B cell (primary cell): Measurements from ENCODE around the gene MSL3. TPM values are rescaled to one million over a fixed set of nuclear protein-coding genes. Genes with fewer than 3 reads are reported as not detected.

Experiments
- ATAC-seq: fragments of 200-7000 bp; cut with Tn5 transposase; one replicate; pipeline ENCODE4 v1.10.0; 2021; ENCODE audit warnings: low read depth, mild to moderate bottlenecking, moderate number of reproducible peaks, moderate library complexity
- CTCF ChIA-PET: fragments of 350-600 bp; sonication (Branson Sonifier 250); formaldehyde crosslinking; loops from one replicate; lab custom pipeline; 2021; ENCODE audit warnings: antibody characterized with exemption, inconsistent platforms; lab: Charles Lee
- POLR2A ChIA-PET: fragments of 350-600 bp; sonication (Branson Sonifier 250); formaldehyde crosslinking; loops from one replicate; lab custom pipeline; 2021; ENCODE audit warnings: antibody characterized with exemption; lab: Charles Lee
- DNase-seq: peaks from one replicate; pipeline ENCODE4 v3.0.0; 2013
- H2AFZ ChIP-seq: 2 replicates; pipeline ENCODE4 v1.6.1; 2012; ENCODE audit warnings: mild to moderate bottlenecking, low read depth, low read length; ENCODE audit not compliant: insufficient read depth, poor library complexity, severe bottlenecking
- H3K27ac ChIP-seq, 2 donors: 1 replicate in 1 of 2; 2 replicates in 1 of 2; pipeline ENCODE4 v1.5.1; 2012 to 2013; ENCODE audit warnings: low read length in 2 of 2, mild to moderate bottlenecking in 2 of 2, moderate library complexity in 1 of 2
- H3K27me3 ChIP-seq, 4 experiments: fragments of 200-600 bp in 1 of 4; sonication (generic) in 1 of 4; replicated peaks in 1 of 4; 1 replicate in 2 of 4; 2 replicates in 2 of 4; pipeline versions ENCODE4 v1.6.1 to v1.7.0; 2013 to 2016; ENCODE audit warnings: low read length in 3 of 4, mild to moderate bottlenecking in 2 of 4, mixed read lengths in 1 of 4, moderate library complexity in 1 of 4; ENCODE audit not compliant: insufficient read depth in 4 of 4, control insufficient read depth in 3 of 4; ENCODE audit errors: control extremely low read depth in 1 of 4
- H3K36me3 ChIP-seq, 2 experiments: replicated peaks in 1 of 2; 1 replicate in 1 of 2; 2 replicates in 1 of 2; pipeline versions ENCODE4 v1.6.1 to v1.7.1; 2013; ENCODE audit warnings: low read length in 1 of 2; ENCODE audit not compliant: insufficient read depth in 2 of 2, control insufficient read depth in 1 of 2; ENCODE audit errors: control extremely low read depth in 1 of 2, extremely low read depth in 1 of 2
- H3K4me1 ChIP-seq, 2 donors: fragments of 200-600 bp in 1 of 2; sonication (generic) in 1 of 2; 1 replicate in 1 of 2; 2 replicates in 1 of 2; pipeline versions ENCODE4 v1.5.1 to v1.6.1; 2013 to 2017; ENCODE audit warnings: low read length in 2 of 2; ENCODE audit not compliant: control insufficient read depth in 2 of 2, insufficient read depth in 2 of 2
- H3K4me2 ChIP-seq: replicated peaks from 2 replicates; pipeline ENCODE3; 2012; ENCODE audit warnings: mild to moderate bottlenecking, low read depth, low read length; ENCODE audit not compliant: poor library complexity, severe bottlenecking
- H3K4me3 ChIP-seq, 5 experiments: fragments of 200-600 bp in 1 of 5; sonication (generic) in 1 of 5; 1 replicate in 3 of 5; 2 replicates in 2 of 5; pipeline versions ENCODE4 v1.5.1 to v1.7.0; 2011 to 2016; ENCODE audit warnings: low read length in 4 of 5, mild to moderate bottlenecking in 4 of 5, low read depth in 2 of 5, control low read depth in 1 of 5, moderate library complexity in 1 of 5; ENCODE audit not compliant: insufficient read depth in 1 of 5; ENCODE audit errors: control extremely low read depth in 1 of 5, extremely low read depth in 1 of 5
- H3K79me2 ChIP-seq: fragments of 200-600 bp; sonication (generic); one replicate; pipeline ENCODE4 v1.6.0; 2016; ENCODE audit warnings: low read length; ENCODE audit not compliant: control insufficient read depth, insufficient read depth
- H3K9ac ChIP-seq: fragments of 200-600 bp; sonication (generic); 2 replicates; pipeline ENCODE4 v1.6.1; 2017; ENCODE audit warnings: mild to moderate bottlenecking, low read length, moderate library complexity
- H3K9me3 ChIP-seq, 3 donors: one replicate each; pipeline versions ENCODE4 v1.6.1 to v1.7.1; 2013; ENCODE audit warnings: low read length in 2 of 3; ENCODE audit not compliant: control insufficient read depth in 2 of 3, insufficient read depth in 1 of 3; ENCODE audit errors: control extremely low read depth in 1 of 3
- H4K20me1 ChIP-seq: 2 replicates; pipeline ENCODE4 v1.6.0; 2012; ENCODE audit warnings: mild to moderate bottlenecking, low read length; ENCODE audit not compliant: insufficient read depth, control insufficient read depth, poor library complexity, severe bottlenecking
- H3K27ac Mint-ChIP-seq: one replicate; pipeline ENCODE4 v1.8.0; 2021; ENCODE audit warnings: mixed read lengths
- H3K27me3 Mint-ChIP-seq: one replicate; pipeline ENCODE4 v1.8.0; 2021; ENCODE audit warnings: mixed read lengths
- H3K4me1 Mint-ChIP-seq: one replicate; pipeline ENCODE4 v1.8.0; 2021; ENCODE audit warnings: mixed read lengths
- H3K4me3 Mint-ChIP-seq: one replicate; pipeline ENCODE4 v1.8.0; 2021; ENCODE audit warnings: mixed read lengths
- H3K9me3 Mint-ChIP-seq: one replicate; pipeline ENCODE4 v1.8.0; 2022; ENCODE audit warnings: mixed read lengths; ENCODE audit not compliant: insufficient read depth
- CTCF ChIP-seq: fragments of 200-600 bp; IDR thresholded peaks from one replicate; pipeline ENCODE4 v1.8.0; 2022; ENCODE audit warnings: antibody characterized with exemption, mild to moderate bottlenecking
- EZH2 ChIP-seq: IDR thresholded peaks from 2 replicates; pipeline ENCODE4 v1.6.1; 2012; ENCODE audit warnings: borderline replicate concordance, low read depth, mild to moderate bottlenecking, moderate library complexity, low read length; ENCODE audit not compliant: insufficient read depth, poor library complexity, severe bottlenecking
- WGBS: methylation state at CpG from one replicate; pipeline ENCODE4 v1.1.5; 2013; ENCODE audit warnings: missing lambda C conversion rate; ENCODE audit not compliant: insufficient coverage; 5-methylcytosine and 5-hydroxymethylcytosine counted together
- intact Hi-C: fragments of 100-400 bp; cut with micrococcal nuclease; formaldehyde crosslinking; loops from one replicate; pipeline ENCODE4 v1.10.0; 2022
- polyA plus RNA-seq: library from polyadenylated mRNA; depleted of rRNA; stranded (reverse); fragments of >200 nt; gene quantifications from 2 replicates; pipeline ENCODE4 v1.2.3, GENCODE V29; 2012
- total RNA-seq, 2 donors: library from RNA; stranded (reverse); fragments of 120-200 nt in 1 of 2; gene quantifications; 1 replicate in 1 of 2; 2 replicates in 1 of 2; pipeline versions ENCODE4 v1.2.3 to v1.2.4, GENCODE V29; 2013 to 2022

The MSL3 gene
- total and polyA plus RNA-seq, 2 donors (not counting 1 experiment from before 2014, with no cell fraction given) = 76.3 to 88.7 TPM

- Histone ChIP-seq H4K20me1 (no peaks in the 10 kb centered on the region), H3K4me1 (peaks cover 14 to 30% of the 10 kb centered on the region in 2 donors), H3K4me2 (no peak overlapping the region), H3K27ac (peak overlapping the region in 1 of 2 donors; percentile 20), H3K9ac (no peak overlapping the region), H2AFZ (no peak overlapping the region), H3K79me2 (peaks cover 4% of the 10 kb centered on the region), H3K4me3 (no peak overlapping the region), H3K9me3 (no peaks in the 10 kb centered on the region), H3K36me3 (peaks cover 1 to 70% of the 10 kb centered on the region in 2 experiments), H3K27me3 (no peaks in the 10 kb centered on the region)
- TF ChIP-seq EZH2 (no peak), CTCF (no peak)
- 67% methylated on average over 1 of the region's 3 CpGs for WGBS
- Mint-ChIP-seq H3K27me3 (no peaks in the 10 kb centered on the region), H3K4me3 (no peak overlapping the region), H3K27ac (peak overlapping the region; percentile 50), H3K4me1 (peaks cover 49% of the 10 kb centered on the region), H3K9me3 (no peaks in the 10 kb centered on the region)
- ChIA-PET POLR2A (no interaction called here), CTCF (interaction anchor here (0.9 to 4.9 kb wide), 2 partner anchors 9 to 19 kb away, joined by 3 to 31 read pairs; partner anchors contain the start of gene MSL3)
- intact Hi-C loops = no loop called here
- ATAC-seq (peak; percentile 70), DNase-seq (peak; percentile 49)
These were observed 10.0 kb downstream of the MSL3 start for GRCh38 chrX:11768039-11768438.

- peaks cover 26% of the 10 kb centered on the region for H3K4me1 Mint-ChIP-seq
- DNase-seq = peak; percentile 77
- POLR2A ChIA-PET = no interaction called here
These were observed 12.3 kb downstream of the MSL3 start for GRCh38 chrX:11770320-11770719.

More at GRCh38 chrX:11770320-11770719, 12.3 kb downstream of the MSL3 start:
- no peaks in the 10 kb centered on the region for H3K79me2 ChIP-seq
- H3K9me3 Mint-ChIP-seq = no peaks in the 10 kb centered on the region
- no peaks in the 10 kb centered on the region for H3K9me3 ChIP-seq
- no peak overlapping the region for H3K27ac ChIP-seq
- 18% methylated on average over 5 of the region's 12 CpGs for WGBS
- peaks cover 4 to 17% of the 10 kb centered on the region in 2 donors for H3K4me1 ChIP-seq
- no peak overlapping the region for H3K9ac ChIP-seq
- no peaks in the 10 kb centered on the region for H4K20me1 ChIP-seq
- no peak overlapping the region for H2AFZ ChIP-seq
- H3K27me3 ChIP-seq = no peaks in the 10 kb centered on the region
- ATAC-seq = peak; percentile 74
- H3K27me3 Mint-ChIP-seq = no peaks in the 10 kb centered on the region
- H3K27ac Mint-ChIP-seq = peak overlapping the region; percentile 61
- CTCF ChIA-PET = interaction anchor here (0.8 to 4.9 kb wide), 7 partner anchors 9 to 624 kb away, joined by 3 to 31 read pairs (median 4); partner anchors contain the start of gene MSL3
- no peak overlapping the region for H3K4me3 Mint-ChIP-seq
- H3K4me2 ChIP-seq = no peak overlapping the region
- intact Hi-C loops = loop anchor here (1.0 to 2.0 kb wide), 4 partner anchors 12 to 626 kb away; partner anchors contain the start of gene MSL3
- TF ChIP-seq CTCF (peak; percentile 81), EZH2 (no peak)
- peaks cover 1 to 63% of the 10 kb centered on the region in 2 experiments for H3K36me3 ChIP-seq
- H3K4me3 ChIP-seq = no peak overlapping the region
